ENCODE measurements around the gene HDAC5. TPM values are rescaled to one million over a fixed set of nuclear protein-coding genes. Genes with fewer than 3 reads are reported as not detected.

The HDAC5 gene
- total RNA-seq, 3 donors from 2014 or later (not counting 1 experiment from before 2014, with no cell fraction given), result 79.2 to 100 (median 91.9) TPM

DNA sequence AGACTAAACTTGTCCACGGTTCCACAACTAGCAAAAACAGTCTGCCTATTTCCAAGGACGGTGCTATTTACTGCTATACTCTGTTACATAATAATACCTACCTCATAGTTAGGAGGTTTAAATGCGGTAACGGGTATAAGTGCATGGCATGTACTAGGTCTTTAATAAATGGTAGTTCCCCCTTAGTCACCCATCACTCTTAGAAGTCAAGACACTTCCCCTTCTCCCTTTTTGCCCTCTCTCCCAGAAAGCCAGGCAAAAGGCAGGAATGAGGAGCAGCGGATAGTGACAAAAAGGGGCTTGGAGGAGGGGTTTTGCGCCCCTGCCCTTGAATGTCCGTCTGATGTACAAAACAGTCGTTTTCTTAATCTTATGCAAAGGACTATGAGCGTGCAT is 55.9 kb downstream of the HDAC5 start:
- TF ChIP-seq, protein P1, sequence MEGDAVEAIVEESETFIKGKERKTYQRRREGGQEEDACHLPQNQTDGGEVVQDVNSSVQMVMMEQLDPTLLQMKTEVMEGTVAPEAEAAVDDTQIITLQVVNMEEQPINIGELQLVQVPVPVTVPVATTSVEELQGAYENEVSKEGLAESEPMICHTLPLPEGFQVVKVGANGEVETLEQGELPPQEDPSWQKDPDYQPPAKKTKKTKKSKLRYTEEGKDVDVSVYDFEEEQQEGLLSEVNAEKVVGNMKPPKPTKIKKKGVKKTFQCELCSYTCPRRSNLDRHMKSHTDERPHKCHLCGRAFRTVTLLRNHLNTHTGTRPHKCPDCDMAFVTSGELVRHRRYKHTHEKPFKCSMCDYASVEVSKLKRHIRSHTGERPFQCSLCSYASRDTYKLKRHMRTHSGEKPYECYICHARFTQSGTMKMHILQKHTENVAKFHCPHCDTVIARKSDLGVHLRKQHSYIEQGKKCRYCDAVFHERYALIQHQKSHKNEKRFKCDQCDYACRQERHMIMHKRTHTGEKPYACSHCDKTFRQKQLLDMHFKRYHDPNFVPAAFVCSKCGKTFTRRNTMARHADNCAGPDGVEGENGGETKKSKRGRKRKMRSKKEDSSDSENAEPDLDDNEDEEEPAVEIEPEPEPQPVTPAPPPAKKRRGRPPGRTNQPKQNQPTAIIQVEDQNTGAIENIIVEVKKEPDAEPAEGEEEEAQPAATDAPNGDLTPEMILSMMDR (IDR thresholded peaks at IDR 0.05), result no peak
- Histone ChIP-seq H3K36me3 (ENCODE audit: control insufficient read depth, insufficient read depth, low read length) (peaks cover 5% of the 10 kb centered on the region), H3K27me3 (ENCODE audit: control insufficient read depth, insufficient read depth, low read length) (no peaks in the 10 kb centered on the region), H3K4me1 (ENCODE audit: control insufficient read depth, insufficient read depth, low read length) (peaks cover 33% of the 10 kb centered on the region), H3K4me3 (ENCODE audit: low read length) (no peak overlapping the region), H3K27ac (ENCODE audit: low read length) (peak overlapping the region; percentile 4), H3K9me3 (ENCODE audit: control insufficient read depth, insufficient read depth, low read length) (no peaks in the 10 kb centered on the region)
- H3K27me3 Mint-ChIP-seq (ENCODE audit: low read depth in 2 of 2), result no peaks in the 10 kb centered on the region
- ATAC-seq (no peak), DNase-seq (no peak)
- intact Hi-C loops (cut with micrococcal nuclease), result no loop called here
- WGBS (ENCODE audit: insufficient coverage), result 97% methylated on average over 6 of the region's 9 CpGs
- peak overlapping the region; percentile 94 for H3K4me3 Mint-ChIP-seq
- H3K36me3 Mint-ChIP-seq, result no peaks in the 10 kb centered on the region
- no peaks in the 10 kb centered on the region for H3K9me3 Mint-ChIP-seq
- H3K27ac Mint-ChIP-seq, result peak overlapping the region; percentile 87 to 99
- peaks cover 50 to 56% of the 10 kb centered on the region in 2 donors for H3K4me1 Mint-ChIP-seq

DNA sequence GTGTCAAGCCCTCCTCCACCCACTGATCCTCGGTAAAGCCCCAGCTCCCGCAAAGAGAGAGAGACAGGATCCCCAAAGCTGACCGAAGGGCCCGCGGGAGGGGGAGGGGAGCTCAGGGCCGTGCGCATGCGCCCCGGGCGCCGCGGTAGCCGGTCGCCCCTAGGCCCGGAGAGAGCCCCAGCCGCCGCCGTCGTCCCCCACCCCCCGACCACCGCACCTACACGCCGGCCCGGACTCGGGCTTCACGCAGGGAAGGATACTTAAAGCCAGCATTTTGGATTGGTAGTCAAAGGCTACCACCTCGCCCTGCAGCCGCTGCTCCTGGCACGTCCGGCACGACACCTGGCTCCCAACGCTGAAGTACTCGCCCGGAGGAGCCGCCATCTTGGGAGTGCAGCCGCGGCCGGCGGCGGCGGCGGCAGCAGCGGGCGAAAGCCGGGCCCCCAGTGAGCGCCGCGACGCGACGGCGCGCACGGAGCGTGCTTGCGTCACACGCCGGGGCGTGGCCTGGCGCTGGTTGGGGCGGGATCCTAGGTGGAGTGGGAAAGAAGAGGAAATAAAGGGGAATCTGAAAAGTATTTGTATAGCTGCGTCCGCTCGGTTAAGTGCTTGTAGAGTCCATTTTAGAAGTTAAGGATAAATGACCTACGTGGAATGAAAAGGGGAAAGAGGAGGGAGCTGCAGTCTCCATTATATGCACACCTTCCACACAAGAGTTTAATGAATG is 57.1 kb downstream of the HDAC5 start, which contains the start of gene LSM12:
Gene LSM12 (minus strand): TSS at position 468 of the 727 bp plus-strand sequence. CDS start 84 bp downstream, at position 384.
- Histone ChIP-seq H3K9me3 (ENCODE audit: control insufficient read depth, insufficient read depth, low read length) (no peaks in the 10 kb centered on the region), H3K4me3 (ENCODE audit: low read length) (peak within 1 kb of the TSS; percentile 63), H3K27ac (ENCODE audit: low read length) (peak within 1 kb of the TSS; percentile 90), H3K4me1 (ENCODE audit: control insufficient read depth, insufficient read depth, low read length) (peaks cover 27% of the 10 kb centered on the region), H3K27me3 (ENCODE audit: control insufficient read depth, insufficient read depth, low read length) (no peaks in the 10 kb centered on the region), H3K36me3 (ENCODE audit: control insufficient read depth, insufficient read depth, low read length) (peaks cover 12% of the 10 kb centered on the region)
- 0% methylated on average over 64 of the region's 65 CpGs for WGBS (ENCODE audit: insufficient coverage)
- intact Hi-C loops (cut with micrococcal nuclease), result no loop called here
- Mint-ChIP-seq H3K36me3 (no peaks in the 10 kb centered on the region), H3K4me3 (peak within 1 kb of the TSS; percentile 94), H3K27me3 (ENCODE audit: low read depth in 2 of 2) (no peaks in the 10 kb centered on the region), H3K4me1 (peaks cover 46 to 50% of the 10 kb centered on the region in 2 donors), H3K9me3 (no peaks in the 10 kb centered on the region), H3K27ac (peak within 1 kb of the TSS; percentile 87 to 99)
- TF ChIP-seq, protein P1 (IDR thresholded peaks at IDR 0.05), result no peak
- ATAC-seq, result peak; percentile 80 to 92 (median 80)
- DNase-seq, result peak; percentile 92 to 96

DNA sequence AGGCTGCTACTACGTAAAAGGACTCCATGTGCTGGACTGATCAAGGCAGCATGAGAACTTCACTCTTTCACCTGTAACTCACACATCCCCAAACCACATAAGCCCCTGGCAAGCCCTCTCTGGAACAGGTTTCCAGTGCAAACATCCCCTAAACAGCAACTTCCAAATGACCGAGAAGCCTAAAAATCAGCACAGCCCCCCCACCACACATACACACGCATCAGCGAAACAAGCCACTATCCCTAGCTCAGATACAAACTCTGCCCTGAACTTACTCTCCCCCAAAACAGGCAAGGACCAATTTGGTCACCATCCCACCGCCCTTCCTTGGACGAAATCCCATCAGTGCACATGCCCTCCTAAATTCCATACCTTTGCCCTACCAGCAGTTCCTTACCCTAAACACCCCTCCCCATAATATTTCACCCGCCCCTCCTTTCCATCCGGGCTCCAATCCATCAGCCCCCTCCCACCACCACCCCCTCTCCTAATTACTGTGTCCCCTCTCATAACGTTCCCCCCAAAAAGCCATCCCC is 57.7 kb downstream of the HDAC5 start:
- 2% methylated on average over 9 of the region's 9 CpGs for WGBS (ENCODE audit: insufficient coverage)
- peak overlapping the region; percentile 87 to 99 for H3K27ac Mint-ChIP-seq
- intact Hi-C loops (cut with micrococcal nuclease), result no loop called here
- H3K4me1 ChIP-seq (ENCODE audit: control insufficient read depth, insufficient read depth, low read length), result peaks cover 21% of the 10 kb centered on the region
- H3K27me3 Mint-ChIP-seq (ENCODE audit: low read depth in 2 of 2), result no peaks in the 10 kb centered on the region
- H3K27ac ChIP-seq (ENCODE audit: low read length), result peak overlapping the region; percentile 90
- H3K27me3 ChIP-seq (ENCODE audit: control insufficient read depth, insufficient read depth, low read length), result no peaks in the 10 kb centered on the region
- H3K36me3 ChIP-seq (ENCODE audit: control insufficient read depth, insufficient read depth, low read length), result peaks cover 15% of the 10 kb centered on the region
- TF ChIP-seq, protein P1 (IDR thresholded peaks at IDR 0.05), result no peak
- no peak for ATAC-seq
- H3K36me3 Mint-ChIP-seq, result no peaks in the 10 kb centered on the region
- peak overlapping the region; percentile 63 for H3K4me3 ChIP-seq (ENCODE audit: low read length)
- H3K9me3 ChIP-seq (ENCODE audit: control insufficient read depth, insufficient read depth, low read length), result no peaks in the 10 kb centered on the region
- no peaks in the 10 kb centered on the region for H3K9me3 Mint-ChIP-seq
- H3K4me3 Mint-ChIP-seq, result peak overlapping the region; percentile 94
- DNase-seq, result peak in 1 of 2 donors; percentile 51
- peaks cover 40 to 46% of the 10 kb centered on the region in 2 donors for H3K4me1 Mint-ChIP-seq

Data from natural killer cell (primary cell).